Stimulated activated CD4-positive, alpha-beta T cell treated with anti-CD3 and anti-CD28 coated beads, Interleukin-15, amount 100 ng/mL, for 1 hour (primary cell): ENCODE measurements around the gene KAZALD1.

Experiments used
- DNase-seq, 2 donors: peaks; one replicate each; pipeline ENCODE4 v3.0.0-alpha.2; 2020; ENCODE audit warnings: low read depth in 1 of 2, low spot score in 1 of 2

Gene KAZALD1, protein sequence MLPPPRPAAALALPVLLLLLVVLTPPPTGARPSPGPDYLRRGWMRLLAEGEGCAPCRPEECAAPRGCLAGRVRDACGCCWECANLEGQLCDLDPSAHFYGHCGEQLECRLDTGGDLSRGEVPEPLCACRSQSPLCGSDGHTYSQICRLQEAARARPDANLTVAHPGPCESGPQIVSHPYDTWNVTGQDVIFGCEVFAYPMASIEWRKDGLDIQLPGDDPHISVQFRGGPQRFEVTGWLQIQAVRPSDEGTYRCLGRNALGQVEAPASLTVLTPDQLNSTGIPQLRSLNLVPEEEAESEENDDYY

DNA sequence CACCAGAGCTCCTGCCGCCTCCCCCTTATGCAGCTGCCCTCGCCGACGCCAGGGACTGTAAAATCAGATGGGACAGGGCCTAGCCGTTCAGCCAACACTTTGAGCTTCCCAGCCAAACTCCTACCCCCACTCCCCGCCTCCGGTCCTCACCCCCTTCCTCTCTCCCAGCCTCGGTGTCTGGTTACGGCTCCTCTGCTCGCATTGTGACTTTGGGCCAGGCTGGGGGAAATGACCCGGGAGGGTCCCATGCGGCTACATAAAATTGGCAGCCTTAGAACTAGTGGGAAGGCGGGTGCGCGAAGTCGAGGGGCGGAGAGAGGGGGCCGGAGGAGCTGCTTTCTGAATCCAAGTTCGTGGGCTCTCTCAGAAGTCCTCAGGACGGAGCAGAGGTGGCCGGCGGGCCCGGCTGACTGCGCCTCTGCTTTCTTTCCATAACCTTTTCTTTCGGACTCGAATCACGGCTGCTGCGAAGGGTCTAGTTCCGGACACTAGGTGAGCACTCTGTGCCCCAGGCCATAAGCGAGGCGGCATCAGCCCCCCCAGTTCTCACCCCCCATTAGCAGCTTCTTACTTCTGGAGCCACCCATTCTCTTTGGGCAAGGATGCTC, at the start of gene KAZALD1:
Gene KAZALD1, plus strand, starts transcription at position 366 of the 608 bp plus-strand sequence. CDS start 604 bp downstream, outside the sequence.
- no peak for DNase-seq

DNA sequence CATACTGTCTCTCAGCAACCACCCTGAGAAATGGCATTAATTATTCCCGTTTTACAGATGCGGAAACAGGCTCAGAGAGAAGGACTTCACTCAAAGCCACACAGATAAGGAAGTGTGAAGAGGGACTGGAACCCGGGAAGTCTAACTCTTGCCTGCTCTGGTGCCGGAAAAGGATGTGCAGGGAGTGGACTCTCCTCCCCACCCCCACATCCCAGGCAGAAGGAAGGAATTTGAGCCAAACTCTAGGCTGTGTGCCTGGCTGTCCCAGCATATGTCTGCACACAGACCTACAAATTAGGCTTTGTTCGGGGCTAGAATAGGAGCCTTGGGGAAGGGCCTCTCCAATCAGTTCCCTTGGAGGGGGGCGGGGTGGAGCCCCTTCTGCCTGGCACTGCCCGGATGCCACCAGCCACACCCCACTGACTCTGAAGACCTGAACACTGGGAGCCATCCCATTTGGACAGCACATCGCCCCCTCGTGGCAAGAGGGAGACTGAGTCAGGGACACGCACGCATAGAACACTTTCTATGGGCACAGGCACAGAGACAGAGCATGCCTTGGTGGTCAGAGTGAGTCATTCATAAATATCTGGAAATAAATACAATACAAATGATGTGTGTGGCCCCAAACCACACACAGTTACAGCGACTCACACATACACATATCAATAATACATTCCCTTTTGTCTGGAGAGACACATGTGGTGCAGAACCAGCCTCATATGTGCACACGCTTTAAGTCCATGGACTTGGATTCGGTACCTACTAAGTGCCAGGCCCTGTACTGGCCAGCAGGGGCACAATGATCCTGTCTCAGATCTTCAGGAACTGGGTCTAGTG, 49.0 kb upstream of the KAZALD1 start:
- DNase-seq = peak; percentile 52 to 54

DNA sequence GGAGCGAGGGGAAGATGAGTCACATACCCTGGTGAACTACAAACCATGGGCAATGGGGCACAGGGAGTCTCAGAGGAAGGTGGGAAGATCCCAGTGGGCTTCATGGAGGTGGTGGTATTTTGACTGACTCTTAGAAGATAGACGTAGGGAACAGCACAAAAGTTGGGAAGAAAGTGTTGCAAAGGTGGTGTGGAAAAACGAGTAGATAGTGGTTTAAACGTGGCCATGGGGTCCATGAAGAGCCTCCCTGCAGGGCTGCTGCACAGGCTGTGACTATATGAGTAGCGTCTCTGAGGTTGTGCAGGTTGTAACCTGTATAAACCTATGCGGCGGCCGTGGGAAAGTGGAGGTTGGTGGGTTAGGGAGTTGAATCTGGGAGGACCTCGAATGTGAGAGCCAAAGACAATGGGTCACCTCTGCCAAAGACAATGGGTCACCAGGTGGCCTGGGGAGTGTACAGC, 48.4 kb upstream of the KAZALD1 start:
- DNase-seq = no peak

DNA sequence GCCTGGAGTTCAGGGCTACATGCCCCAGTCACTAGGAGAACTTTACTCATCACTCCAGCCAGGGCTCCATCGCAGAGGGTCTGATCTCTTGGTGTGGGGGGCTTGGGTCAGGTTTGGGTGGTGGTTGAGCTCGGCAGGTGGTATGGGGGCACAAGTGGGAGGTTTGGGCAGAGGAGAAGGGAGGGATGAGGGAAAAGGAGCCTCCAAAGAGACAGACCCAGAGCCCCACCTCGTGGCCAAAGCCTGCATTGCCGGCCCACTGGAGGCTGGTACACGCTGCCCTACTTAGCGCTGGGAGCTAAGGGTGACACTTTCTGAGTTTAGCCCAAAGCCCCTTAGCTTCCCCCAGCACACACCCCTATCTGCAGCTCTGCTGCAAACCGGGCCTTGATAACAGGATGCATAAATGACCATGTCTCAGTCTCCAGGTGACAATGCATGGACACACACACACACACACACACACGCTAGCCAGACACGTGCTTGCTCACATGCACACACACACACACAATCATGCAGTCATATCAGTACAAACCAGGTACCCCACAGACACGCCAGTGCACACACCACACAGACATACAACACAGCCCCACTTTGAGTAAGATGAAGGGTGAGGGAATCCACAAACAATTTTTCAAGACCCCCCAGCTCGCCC, 47.4 kb upstream of the KAZALD1 start:
- peak; percentile 52 to 66 for DNase-seq

DNA sequence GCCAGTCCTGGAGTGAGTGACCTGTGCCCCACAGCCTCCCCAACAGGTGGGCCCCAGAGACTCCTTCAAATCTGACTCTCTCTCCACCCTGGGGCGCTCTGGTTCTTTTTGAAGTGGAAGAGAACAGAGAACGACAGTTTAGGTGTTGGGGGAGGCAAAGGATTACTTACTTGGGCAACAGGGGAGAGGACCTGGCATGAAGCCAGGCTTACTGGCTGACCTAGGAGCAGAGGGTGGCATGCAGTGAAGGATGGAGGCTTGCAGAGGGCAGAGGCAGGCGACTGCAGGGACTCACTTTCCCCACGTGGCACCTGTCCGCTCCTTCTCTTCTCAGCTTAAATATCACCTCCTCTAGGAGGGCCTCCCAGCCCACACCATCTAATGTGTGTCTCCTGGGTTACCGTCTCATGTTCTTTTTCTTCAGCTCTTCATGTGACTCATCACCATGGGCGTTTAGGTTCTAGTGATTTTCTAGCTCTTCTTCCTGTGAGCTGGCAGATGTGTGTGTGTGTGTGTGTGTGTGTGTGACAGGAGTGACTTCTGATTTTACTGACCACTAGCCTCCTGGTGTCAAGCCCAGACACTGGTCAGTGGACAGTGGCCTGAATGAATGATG, 46.7 kb upstream of the KAZALD1 start:
- no peak for DNase-seq

DNA sequence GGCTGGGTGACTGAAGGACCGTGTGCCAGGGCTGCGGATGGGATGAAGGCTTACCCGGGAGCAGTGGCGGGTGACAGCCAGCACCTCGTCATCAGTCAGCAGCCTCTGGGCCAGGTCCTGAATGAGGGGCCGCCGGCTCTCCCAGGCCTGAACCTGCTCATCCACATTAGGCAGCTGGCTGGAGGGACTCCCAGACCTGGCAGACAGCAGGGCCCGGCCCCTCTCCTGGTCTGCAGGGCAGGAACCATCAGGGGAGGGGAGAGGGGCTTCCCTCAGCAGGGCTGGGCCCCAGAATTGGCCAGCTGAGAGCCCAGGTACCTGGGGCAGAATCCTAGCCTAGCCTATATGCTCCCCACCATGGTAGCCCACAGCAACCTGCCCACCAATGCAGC, 46.2 kb upstream of the KAZALD1 start:
- no peak for DNase-seq

DNA sequence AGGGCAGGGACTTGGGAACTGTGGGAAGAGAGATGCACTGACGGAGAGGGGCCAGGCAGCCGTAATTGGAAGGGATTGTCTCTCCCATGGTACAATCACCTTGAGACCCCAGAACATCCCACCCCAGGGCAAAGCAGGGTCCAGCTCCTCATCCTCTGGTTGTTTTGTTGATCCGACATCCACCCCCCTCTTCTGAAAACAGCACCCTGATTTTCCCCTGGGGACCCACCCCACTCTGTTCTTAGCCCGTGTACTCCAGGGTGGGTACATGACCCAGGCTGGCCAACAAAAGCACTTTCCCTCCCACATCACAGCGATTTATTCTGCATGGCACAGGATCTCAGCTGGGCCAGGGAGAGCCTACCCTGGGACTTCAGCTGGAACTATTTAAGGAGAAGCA, 45.0 kb upstream of the KAZALD1 start:
- no peak for DNase-seq

DNA sequence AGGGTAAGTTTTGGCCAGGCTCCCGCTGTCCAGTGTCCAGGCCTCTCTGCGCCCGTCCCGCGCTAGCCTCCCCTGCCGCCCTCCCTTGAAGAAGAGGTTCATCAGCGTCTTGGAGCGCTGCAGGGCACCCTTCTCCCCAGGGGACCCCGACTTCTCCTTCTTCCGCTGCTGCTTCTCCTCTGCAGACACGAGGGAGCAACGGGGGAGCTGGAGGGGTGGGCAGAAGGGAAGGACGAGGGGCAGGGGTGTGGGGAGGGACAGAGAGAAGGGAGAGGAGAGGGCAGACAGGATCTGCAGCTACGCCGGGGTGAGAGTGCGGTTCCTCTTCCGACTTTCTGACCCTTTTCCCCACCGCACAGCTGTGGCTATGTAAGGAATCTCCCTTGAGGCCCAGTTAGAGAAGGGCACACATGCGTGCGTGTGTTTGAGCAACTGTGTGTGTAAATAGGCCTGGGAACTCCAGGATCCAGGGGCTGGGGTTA, 43.6 kb upstream of the KAZALD1 start:
- no peak for DNase-seq

DNA sequence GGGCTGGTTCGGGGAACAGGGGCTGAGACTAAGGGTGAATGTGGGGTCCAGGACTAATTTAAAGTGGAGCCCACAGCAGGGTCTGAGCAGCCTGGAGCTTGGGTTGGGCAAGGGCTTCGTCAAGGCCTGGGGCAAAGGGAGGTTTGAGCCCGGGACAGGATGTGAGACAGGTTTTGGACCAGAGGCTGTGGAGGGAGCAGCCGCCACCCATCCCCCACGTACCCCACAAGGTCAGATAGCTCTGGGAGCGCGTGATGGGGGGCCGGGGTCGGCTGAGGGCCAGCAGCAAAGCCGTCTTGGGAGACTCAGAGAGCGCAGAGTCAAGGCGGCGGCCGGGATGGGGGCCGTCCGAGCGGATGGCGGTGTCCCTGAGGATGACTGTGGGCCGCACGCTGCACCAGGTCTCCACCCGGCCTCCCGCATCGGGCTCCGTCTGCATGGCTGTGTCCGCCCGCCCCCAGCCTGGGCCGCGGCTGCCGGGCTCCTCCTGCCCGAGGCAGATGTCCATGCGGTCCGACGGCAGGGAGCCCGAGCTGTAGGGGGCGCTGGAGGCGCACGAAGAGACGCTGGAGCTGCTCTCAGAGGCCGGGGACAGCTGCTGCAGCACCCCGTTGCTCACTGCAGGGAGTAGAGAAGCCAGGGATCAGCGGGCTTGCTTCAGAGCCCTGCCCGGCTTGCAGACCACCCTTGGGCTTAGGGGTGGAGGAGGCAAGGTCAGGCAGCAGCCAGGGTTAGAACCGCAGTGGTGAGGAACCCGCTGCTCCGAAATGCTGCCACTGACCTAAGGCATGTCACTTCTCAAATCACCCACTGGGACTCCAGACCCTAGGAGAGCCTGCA, 43.0 kb upstream of the KAZALD1 start:
- DNase-seq = peak; percentile 40 to 60

DNA sequence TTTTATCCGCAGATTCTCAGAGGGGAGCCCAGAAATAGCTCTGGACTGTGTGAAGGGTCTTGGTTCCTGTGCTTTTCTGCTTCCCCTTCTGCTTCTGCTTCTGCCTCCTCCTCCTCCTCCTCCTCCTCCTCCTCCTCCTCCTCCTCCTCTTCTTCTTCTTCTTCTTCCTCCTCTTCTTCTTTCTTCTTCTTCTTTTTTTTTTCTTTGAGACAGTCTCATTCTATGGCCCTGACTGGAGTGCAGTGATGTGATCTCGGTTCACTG, 42.4 kb upstream of the KAZALD1 start:
- no peak for DNase-seq

DNA sequence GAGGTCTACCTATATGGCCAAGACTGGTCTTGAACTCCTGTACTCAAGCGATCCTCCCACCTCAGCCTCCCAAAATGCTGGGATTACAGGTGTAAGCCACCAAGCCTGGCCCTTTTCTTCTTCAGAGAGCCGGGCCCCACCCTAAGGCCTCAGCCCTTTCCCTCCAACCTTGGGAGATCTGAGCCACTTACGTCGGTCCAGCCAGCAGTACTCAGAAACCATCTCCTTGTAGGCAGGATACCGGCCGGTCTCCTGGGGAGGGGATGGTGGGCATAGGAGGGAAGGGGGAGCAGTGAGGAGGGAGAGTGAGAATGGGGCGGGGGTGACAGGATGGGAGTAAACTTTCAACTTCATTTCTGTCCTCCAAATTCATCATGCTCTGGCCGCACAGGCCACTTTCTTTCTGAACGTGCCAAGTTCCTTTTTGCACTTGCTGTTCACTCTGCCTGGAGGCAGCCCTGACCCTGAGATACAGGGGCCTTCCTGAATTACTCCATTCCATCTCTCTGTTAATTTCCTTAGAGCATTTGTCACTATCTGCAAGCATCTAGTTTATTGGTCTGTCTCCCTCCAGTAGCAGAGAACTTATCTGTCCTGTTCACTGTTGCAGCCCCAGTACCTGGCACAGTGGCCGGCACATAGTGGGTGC, 41.2 kb upstream of the KAZALD1 start:
- DNase-seq = no peak

DNA sequence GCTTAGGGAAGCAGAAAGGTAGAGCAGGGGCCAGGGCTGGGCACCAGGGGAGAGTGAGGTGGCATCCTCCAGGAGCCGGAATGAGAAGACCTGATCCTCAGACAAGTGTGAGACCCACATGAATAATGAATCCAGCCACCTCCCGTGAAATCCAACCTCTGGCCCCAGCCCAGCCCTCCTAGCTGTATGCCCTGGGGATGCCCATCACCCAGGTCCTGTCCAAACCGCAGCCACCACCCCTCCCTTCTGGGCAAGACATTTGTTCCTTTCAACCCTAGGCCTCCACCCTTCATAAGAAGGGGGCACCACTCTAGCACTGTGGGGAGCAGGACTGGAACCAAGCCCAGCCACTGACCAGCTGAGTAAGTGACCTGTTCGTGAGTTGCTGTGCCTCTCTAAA, 40.5 kb upstream of the KAZALD1 start:
- no peak for DNase-seq

DNA sequence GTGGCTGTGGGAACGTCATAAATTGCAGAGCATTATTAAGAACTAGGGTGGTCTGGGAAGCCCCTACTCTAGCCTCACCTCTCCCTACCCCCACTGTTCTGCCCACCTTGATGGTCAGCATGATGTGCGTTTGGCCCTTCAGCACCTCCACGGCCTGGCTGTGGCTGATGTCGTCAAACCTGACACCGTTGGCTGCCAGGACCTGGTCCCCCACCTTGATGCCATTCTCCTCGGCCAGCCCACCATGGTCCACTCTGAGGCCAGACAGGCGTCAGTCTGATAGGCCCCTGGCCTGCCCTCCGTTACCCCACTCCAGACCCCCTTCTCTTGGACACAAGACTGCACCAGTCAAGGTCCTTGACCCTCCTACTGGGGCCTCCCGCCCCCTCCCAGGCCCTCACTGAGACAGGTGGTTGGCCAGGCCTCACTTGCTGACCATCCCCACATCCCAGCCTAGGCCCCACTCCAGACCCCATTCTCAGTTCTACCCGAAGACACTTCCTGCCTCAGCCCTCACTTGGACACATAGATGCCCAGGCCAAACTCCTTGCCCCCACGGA, 40.0 kb upstream of the KAZALD1 start:
- no peak for DNase-seq

DNA sequence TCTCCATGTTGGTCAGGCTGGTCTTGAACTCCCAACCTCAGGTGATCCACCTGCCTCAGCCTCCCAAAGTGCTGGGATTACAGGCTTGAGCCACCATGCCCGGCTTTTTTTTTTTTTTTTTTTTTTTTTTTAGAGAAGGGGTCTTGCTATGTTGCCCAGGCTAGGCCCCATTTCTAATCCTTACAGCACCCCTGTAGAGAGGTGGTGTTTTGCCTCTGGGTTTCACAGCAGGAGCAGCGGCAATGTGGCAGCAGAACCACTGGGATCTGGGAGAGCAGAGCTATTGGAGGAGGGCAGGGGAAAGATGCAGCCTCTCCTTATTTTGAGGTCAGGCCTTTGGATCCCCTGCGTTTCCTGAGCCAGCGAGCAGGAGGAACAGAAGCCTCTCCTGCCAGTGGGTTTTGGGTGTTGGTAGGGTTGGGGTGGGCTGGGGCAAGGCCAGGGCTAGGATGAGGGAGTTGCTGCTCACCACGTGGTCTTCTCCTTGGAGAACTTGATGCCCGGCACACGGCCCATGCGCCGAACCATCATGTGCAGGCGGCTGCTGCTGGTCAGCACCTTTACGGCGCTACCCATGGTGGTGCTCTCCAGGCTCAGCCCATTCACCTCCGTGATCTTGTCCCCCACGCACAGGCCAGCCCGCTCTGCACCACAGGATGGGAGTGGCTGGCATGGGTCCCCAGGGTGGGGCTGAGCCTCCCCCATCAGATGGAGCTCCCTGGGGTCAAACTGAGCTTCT, 38.7 kb upstream of the KAZALD1 start:
- no peak for DNase-seq

DNA sequence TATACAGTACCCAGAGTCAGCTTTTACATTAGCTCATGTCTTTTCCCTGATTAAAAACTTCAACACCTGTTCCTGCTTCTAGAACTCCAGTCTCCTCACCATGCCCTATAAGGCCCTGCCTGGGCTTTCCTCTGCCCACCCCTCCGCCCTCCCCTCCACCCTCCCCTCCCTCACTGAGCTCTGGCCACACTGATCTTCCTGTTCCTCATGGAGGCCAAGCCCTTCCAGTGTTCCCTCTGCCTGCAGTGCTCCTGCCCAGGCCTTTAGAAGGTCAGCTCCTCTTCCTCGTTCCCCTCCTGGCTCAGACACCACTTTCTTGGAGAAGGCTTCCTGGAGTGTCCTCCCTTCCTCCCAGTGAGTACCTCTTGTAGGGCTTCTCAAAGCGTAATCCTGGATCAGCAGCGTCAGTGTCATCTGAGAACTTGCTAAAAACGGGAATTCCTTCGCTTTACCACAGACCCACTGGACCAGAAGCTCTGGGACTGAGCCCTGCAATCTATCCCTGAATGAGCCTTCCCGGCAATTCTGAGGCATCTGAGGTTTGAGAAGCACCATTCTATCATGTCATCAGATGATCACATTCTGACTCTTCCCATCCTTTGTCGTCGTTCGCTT, 34.6 kb upstream of the KAZALD1 start:
- DNase-seq = no peak

DNA sequence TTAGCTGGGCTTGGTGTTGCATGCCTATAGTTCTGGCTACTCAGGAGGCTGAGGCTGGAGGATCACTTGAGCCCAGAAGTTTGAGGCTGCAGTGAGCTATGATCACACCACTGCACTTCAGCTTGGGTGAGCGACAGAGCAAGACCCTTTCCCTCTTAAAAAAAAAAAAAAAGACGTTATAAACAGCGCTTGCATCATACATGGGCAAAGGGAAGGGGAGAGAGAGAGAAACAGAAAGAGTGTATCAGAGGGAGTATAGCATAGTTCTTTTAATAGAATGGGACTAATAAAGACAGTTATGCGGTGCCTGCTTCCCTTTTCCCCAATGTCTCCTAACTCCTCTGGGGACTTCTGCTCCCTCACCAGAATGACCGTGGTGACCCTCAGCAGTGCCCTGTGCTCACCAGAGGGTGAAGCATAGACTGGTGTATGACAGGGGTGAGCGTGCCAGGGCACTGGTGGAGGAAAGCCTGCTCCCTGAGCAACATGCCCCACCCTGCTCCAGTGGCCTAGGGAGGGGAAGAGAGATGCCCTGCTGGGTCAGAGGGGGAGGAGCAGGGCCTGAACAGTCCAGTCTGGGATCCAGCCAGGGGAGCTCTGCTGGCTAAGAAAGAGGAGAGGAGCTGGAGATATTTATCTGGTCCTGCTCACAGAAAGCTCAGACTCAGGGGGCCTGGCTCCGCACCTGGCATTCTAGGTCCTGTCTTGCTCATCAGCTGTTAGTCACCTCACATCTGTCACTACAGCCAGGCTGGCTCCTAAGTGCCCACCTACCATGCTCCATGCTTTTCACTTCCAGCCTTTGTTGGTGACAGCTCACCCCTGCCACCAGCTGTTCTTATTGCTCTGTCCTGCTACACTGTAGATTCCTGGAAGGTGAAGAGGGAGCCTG, 33.1 kb upstream of the KAZALD1 start:
- DNase-seq = no peak
